ENCODE measurements around the gene VCPKMT.
"Not testable (repeated sequence)": the region's sequence is repeated elsewhere in the genome, so short reads cannot be mapped to it uniquely, and the experiment has no call there.

VCPKMT gene

GRCh38 chr14:50091240-50091913, 25.0 kb downstream of the VCPKMT start:
- no peak for DNase-seq

GRCh38 chr14:50089208-50089607, 27.2 kb downstream of the VCPKMT start:
- peak; percentile 22 for DNase-seq

DNA sequence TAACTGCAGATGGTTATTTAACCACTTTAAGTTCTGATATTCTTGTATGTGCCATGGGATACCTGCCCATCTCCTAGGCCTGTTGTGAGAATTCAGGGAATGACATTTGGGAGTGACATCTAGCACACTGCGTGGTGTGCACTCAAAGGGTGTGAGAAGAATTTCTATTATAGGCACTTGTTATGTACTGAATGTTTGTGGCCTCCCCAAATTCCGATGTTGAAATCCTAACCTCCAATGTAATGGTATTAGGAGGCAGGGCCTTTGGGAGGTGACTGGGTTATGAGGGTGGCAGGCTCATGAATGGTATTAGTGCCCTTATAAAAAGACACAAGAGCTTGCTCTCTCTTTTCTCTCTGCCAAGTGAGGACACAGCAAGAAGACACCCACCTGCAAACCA, 27.6 kb downstream of the VCPKMT start:
- no peak for DNase-seq

DNA sequence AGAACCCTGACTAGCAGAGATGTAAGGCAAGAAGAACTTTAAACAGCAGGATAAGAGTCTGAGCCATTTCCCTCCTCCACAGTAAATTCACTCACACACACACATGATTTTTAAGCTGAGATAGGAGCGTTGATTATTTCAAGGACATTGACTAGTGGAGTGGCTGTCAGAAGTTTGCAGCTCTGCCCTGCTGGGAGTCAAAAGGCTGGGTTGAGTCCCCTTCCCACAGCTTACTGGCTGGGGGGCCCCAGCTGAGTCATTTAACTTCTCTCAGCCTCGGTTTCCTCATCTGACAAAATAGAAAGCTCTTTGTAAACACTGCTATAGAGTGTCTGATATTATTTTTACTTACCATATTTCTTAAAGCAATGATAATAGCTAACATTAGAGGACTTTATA, 28.3 kb downstream of the VCPKMT start:
- no peak for DNase-seq

DNA sequence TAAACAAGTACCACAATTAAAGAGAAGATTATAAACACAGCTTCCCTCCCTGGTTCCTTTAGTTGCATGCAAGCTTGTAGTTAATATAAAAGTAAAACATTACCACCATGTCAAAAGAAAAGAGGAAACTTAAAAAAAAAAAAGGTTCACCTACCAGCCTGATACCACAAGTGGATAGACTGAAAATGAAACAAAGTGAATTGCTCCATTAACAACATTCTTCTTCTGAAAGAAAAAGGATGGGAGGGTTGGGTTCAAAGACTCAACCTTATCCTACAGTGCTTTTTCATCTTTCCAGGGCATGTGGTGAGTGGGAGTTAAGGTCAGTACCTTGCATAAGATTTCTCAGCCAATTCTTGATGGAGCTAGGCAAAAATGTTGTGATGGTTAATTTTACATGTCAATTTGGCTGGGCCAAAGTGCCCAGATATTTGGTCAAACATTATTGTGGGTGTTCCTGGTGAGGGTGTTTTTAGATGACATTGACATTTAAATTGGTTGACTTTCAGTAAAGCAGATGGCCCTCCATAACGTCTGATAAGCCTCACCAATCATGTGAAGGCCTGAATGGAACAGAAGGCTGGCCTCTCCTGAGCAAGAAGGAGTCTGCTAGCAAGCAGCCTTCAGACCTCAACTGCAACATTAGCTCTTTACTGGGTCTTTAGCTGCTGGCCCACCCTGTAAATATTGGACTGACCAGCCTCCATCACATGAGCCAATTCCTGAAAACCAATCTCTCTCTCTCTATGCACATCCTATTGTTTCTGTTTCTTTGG, 28.8 kb downstream of the VCPKMT start:
- DNase-seq = no peak

DNA sequence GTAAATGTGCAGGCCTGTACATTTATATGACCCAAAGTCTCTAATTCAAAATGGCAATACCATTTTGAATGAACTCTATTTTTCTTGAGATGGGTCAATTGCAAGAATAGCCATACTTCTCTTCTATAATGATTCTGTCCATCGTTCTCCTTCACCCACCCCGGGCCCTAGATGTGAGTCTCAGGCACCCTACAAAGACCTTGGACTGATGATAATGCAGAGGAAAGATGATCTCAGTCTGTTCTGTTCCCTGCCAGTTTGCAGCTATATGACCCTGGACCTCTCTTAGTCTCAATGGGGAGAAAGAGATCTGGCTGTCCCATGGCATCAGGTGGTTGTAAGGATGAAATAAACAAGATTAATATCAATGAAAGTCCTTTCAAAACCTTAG, 30.1 kb downstream of the VCPKMT start:
- no peak for DNase-seq

- DNase-seq = peak; percentile 42
Observed at GRCh38 chr14:50085570-50086320, 30.6 kb downstream of the VCPKMT start.

DNA sequence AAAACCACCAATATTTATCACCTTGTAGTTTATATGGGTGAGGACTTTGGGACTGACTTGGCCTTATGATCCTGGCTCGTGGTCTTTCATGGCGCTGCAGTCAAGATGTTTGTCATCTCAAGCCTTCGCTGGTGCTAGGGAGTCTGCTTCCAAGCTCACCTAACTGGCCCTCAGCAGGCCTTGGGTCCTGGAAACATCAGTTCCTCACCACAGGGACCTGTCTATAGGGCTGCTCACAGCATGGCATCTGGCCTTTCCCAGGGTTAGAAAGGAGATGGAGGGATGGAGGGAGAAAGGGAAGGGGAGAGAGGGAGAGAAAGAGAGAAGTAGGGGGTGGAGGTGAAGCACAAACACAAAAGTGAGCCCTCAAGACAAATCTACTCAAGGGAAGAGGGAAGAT, 31.7 kb downstream of the VCPKMT start:
- no peak for DNase-seq

DNA sequence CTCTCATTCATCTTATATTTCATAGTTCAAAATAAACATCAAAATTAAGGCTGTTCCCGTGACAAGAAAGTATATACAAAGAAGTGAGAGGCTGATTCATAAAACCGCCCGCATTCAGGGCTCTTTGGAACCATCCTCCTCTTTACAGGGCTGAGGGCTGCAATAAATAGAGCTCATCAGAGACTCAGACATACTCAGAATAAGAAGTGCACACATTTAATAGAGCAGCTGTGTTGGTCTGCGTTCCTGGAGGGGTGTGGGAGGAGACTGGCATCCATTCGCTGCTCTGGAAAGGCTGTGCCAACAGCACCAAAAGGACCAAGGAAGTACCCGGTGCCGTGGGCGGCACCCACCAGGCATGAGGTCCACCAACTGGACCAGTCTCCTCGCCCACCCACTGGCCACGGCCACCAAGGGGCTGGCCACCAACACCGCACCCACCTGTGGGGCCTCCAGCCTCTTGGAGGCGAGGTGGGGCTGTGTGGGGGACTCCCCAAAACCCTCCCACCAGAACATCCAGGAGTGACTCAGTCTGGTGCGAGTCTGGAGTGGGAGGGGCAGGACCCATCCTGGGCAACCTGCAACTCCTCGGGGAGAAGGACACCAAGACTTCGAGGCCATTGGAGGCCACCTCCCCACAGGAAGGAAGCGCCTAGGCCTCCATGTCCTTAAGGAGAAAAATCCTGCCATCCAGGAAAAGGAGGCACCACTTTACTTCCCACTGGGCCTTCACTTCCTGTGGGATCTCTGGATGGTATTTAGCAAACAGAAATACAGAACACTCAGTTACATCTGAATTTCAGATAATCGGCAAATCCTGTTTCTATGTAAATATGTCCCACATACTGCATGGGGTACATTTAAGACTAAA, 32.7 kb downstream of the VCPKMT start:
- DNase-seq = peak; percentile 63

- peak; percentile 77 for DNase-seq
Observed at GRCh38 chr14:50082784-50083466, 33.4 kb downstream of the VCPKMT start.

DNA sequence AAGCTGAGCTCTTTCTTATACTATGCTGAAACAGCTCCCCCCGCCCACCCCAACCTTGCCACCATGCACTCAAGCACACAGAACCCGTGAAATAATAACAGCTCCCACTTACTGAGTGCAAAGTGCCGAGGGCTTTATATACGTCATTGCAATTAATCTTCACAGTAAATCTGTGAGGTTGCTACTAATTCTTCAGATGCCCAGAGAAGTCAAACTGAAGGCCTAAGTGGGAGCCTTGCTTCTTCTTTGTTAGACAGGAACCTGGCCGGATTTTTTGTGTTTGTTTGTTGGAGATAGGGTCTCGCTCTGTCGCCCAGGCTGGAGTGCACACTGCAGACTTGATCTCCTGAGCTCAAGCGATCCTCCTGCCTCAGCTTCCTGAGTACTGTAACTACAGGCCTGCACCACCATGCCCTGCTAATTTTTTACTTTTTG, 34.0 kb downstream of the VCPKMT start:
- peak; percentile 59 for DNase-seq

DNA sequence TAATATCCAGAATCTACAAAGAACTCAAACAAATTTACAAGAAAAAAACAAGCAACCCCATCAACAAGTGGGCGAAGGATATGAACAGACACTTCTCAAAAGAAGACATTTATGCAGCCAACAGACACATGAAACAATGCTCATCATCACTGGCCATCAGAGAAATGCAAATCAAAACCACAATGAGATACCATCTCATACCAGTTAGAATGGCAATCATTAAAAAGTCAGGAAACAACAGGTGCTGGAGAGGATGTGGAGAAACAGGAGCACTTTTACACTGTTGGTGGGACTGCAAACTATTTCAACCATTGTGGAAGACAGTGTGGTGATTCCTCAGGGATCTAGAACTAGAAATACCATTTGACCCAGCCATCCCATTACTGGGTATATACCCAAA, 37.3 kb downstream of the VCPKMT start:
- DNase-seq = not testable (repeated sequence)

- not testable (repeated sequence) for DNase-seq
Observed at GRCh38 chr14:50073663-50074062, 42.7 kb downstream of the VCPKMT start.

- DNase-seq = no peak
Observed at GRCh38 chr14:50072395-50072794, 44.0 kb downstream of the VCPKMT start.

DNA sequence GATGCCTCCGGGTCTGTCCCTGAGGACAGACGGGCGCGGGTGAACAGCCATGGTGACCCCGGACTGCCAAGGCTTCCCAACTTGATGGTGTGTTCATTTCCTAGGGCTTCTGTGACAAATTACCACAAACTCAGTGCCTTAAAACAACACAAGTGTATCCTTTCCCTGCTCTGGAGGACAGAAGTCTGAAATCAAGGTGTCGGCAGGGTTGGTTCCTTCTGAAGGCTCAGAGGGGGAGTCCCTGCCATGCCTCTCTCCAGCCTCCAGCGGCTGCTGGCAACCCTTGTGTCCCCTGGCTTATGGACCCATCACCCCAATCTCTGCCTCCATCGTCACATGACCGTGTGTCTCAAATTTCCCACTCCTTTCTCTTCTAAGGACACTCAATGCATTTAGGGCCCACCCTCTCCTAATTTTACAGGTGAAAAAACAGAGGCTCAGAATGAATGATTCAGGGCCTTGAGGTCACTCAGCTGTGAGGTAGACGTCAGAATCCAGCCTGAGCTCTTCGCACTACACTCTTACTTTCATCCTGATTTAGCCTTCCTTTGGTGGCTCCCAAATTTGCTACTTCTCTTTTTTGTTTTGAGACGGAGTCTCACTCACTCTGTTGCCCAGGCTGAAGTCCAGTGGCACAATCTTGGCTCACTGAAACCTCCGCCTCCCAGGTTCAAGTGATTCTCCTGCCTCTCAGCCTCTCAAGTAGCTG, 45.4 kb downstream of the VCPKMT start:
- DNase-seq = no peak

- DNase-seq = no peak
Observed at GRCh38 chr14:50070230-50070629, 46.1 kb downstream of the VCPKMT start.

DNA sequence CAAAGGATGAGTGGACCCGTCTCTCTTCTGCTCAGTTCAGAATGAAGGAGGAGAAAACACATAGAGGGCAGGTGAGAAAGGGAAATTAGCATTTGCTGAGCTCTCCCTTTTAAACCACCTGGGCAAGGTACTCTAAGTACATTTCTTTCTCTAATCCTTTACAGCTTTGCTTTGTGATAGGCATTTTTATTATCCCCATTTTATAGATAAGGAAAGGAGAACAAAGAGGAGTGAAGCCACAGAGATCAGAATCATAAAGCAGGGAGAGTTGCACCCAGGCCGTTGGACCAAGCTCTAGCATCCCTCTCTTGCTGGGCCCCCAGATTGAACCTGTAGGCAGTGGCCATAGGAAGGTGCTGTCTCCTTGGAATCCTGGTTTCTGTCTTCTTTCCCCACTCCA, 47.0 kb downstream of the VCPKMT start:
- DNase-seq = no peak

- no peak for DNase-seq
Observed at GRCh38 chr14:50068496-50068895, 47.9 kb downstream of the VCPKMT start.

GRCh38 chr14:50067723-50068495, 48.5 kb downstream of the VCPKMT start:
- DNase-seq = no peak

- no peak for DNase-seq
Observed at GRCh38 chr14:50065583-50065982, 50.8 kb downstream of the VCPKMT start.

GRCh38 chr14:50064993-50065392, 51.4 kb downstream of the VCPKMT start:
- DNase-seq = peak; percentile 33
